ENCODE results near the gene NHLRC4. TPM values are rescaled to one million over a fixed set of nuclear protein-coding genes. Genes with fewer than 3 reads are reported as not detected.
A peak's percentile ranks its signal among the peaks of the same experiment; 100 is the strongest.
"Not testable (repeated sequence)": the region's sequence is repeated elsewhere in the genome, so short reads cannot be mapped to it uniquely, and the experiment has no call there.

Gene NHLRC4
- total and polyA plus RNA-seq, 3 experiments from 2014 or later: 0.55 to 1.6 (median 0.59) TPM

DNA sequence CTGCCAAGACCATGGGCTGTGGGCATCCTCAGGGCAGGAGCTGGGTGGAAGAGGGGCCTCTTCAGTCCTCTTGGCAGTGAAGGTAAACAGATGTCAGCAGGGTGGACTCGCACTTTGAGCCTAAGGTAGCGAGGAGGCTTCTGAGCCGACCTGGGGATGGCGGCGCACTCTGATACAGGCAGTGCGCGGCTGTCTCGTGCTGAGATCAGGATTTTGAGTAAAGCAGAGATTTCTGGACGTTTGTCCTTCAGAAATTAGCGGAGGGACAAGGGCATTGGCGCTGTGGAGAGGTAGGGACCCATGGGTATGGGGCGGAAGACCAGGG lies 29.9 kb downstream of the NHLRC4 start:
- peak overlapping the region in 1 of 8 donors; percentile 27 for H3K27ac Mint-ChIP-seq
- POLR2A ChIA-PET: no interaction called here

GRCh38 chr16:597655-598054 lies 30.9 kb downstream of the NHLRC4 start:
- peaks cover 14 to 30% (median 15%) of the 10 kb centered on the region in 3 donors for H3K4me1 Mint-ChIP-seq
- H3K27ac ChIP-seq (ENCODE audit: low read depth, low read length); H3K36me3 ChIP-seq (ENCODE audit: insufficient read depth, low read length); H3K27me3 Mint-ChIP-seq; CTCF ChIA-PET; H3K4me3 Mint-ChIP-seq; H3K27me3 ChIP-seq (ENCODE audit: insufficient read depth, low read length, poor library complexity, severe bottlenecking); H3K27ac Mint-ChIP-seq; POLR2A ChIA-PET; H3K4me3 ChIP-seq (ENCODE audit: low read length); H3K9me3 Mint-ChIP-seq; DNase-seq; H3K9me3 ChIP-seq (ENCODE audit: low read length); H3K4me1 ChIP-seq (ENCODE audit: insufficient read depth, low read length): not testable (repeated sequence)
- peaks cover 0 to 28% (median 0%) of the 10 kb centered on the region in 3 donors for H3K36me3 Mint-ChIP-seq

More for the DNA sequence above, 29.9 kb downstream of the NHLRC4 start:
- Mint-ChIP-seq H3K36me3 (peaks cover 0 to 28% (median 0%) of the 10 kb centered on the region in 3 donors), H3K4me1 (peaks cover 18 to 38% (median 19%) of the 10 kb centered on the region in 3 donors), H3K9me3 (no peaks in the 10 kb centered on the region), H3K27me3 (no peaks in the 10 kb centered on the region), H3K4me3 (peak overlapping the region in 1 of 7 donors; percentile 28)
- no peaks in the 10 kb centered on the region for H3K27me3 ChIP-seq (ENCODE audit: insufficient read depth, low read length, poor library complexity, severe bottlenecking)
- H3K27ac ChIP-seq (ENCODE audit: low read depth, low read length): no peak overlapping the region
- no peaks in the 10 kb centered on the region for H3K9me3 ChIP-seq (ENCODE audit: low read length)
- H3K4me3 ChIP-seq (ENCODE audit: low read length): no peak overlapping the region
- no peak for DNase-seq
- H3K4me1 ChIP-seq (ENCODE audit: insufficient read depth, low read length): no peaks in the 10 kb centered on the region
- no peaks in the 10 kb centered on the region for H3K36me3 ChIP-seq (ENCODE audit: insufficient read depth, low read length)
- CTCF ChIA-PET: no interaction called here

DNA sequence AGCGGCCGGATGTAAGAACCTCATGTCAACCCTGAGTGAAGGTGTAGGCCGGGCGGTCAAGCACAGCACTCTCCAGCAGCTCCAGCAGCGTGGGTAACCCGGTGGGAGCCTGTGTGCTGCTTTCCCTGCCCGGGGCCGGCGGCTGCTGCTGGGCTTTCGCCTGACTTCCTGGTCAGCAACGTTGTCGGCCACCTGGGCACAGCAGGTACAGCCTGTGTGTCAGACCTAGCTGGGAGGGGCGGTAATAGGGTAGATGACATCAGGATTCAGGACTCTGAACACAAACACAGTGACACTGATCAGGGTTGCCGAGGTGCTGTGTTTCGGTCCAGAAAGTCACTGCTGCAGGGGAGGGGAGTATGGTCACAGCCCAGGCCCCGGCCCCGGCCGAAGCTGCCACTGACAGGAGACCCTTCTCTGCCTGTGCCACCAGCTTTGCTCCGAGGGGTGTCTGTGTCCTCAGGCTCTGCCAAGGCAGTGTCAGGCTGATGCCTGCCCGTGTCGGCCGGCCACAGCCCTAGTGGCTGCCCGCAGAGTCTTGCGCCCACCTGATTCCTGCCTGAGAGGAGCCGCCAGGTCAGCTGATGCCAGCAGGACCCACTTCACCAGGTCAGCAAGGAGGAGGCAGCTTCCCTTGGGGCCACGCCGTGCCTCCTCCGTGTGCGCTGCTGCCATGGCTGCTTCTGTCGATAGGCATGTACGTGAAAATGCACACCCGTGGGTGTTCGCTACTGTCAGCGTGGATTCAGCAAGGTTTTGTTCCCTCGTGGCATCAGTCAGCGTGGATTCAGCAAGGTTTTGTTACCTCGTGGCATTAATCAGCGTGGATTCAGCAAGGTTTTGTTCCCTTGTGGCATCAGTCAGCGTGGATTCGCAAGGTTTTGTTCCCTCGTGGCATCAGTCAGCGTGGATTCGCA lies 32.3 kb downstream of the NHLRC4 start:
- H3K4me1 Mint-ChIP-seq: peaks cover 17 to 29% (median 20%) of the 10 kb centered on the region in 3 donors

DNA sequence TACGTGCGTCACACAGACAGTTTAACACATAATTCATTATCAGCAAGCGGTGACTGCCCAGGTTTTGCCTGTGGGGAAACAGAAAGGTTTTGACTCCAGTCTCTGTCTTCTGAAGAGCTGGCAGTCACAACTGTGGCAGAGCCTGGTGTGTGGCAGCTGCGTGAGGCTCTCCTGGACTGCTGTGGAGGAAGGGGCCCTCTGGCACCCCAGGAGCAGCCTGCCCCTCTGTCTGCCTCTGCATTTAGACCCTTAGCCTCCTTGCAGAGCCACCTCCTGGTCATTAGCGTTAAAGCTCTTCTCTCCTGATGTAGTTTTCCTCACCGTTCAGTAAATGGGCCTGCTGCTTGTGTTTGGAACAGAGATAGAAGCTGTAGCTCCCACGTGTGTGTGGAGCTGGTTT lies 34.0 kb downstream of the NHLRC4 start:
- H3K4me1 ChIP-seq (ENCODE audit: insufficient read depth, low read length): no peaks in the 10 kb centered on the region
- Mint-ChIP-seq H3K9me3 (no peaks in the 10 kb centered on the region), H3K4me3 (no peak overlapping the region), H3K36me3 (peaks cover 0 to 16% (median 0%) of the 10 kb centered on the region in 3 donors), H3K4me1 (peaks cover 11 to 20% (median 18%) of the 10 kb centered on the region in 3 donors), H3K27me3 (no peaks in the 10 kb centered on the region), H3K27ac (no peak overlapping the region)
- CTCF ChIA-PET: interaction anchor here (0.9 to 2.3 kb wide), 2 partner anchors 19 to 22 kb away, joined by 4 to 5 read pairs; no protein-coding TSS in a partner anchor
- H3K27me3 ChIP-seq (ENCODE audit: insufficient read depth, low read length, poor library complexity, severe bottlenecking): no peaks in the 10 kb centered on the region
- H3K4me3 ChIP-seq (ENCODE audit: low read length): no peak overlapping the region
- POLR2A ChIA-PET: no interaction called here
- H3K36me3 ChIP-seq (ENCODE audit: insufficient read depth, low read length): no peaks in the 10 kb centered on the region
- no peaks in the 10 kb centered on the region for H3K9me3 ChIP-seq (ENCODE audit: low read length)
- no peak for DNase-seq
- H3K27ac ChIP-seq (ENCODE audit: low read depth, low read length): no peak overlapping the region

More for the DNA sequence above, 32.3 kb downstream of the NHLRC4 start:
- POLR2A ChIA-PET: no interaction called here
- no peak overlapping the region for H3K4me3 ChIP-seq (ENCODE audit: low read length)
- H3K9me3 ChIP-seq (ENCODE audit: low read length): no peaks in the 10 kb centered on the region
- H3K36me3 ChIP-seq (ENCODE audit: insufficient read depth, low read length): no peaks in the 10 kb centered on the region
- no peaks in the 10 kb centered on the region for H3K4me1 ChIP-seq (ENCODE audit: insufficient read depth, low read length)
- Mint-ChIP-seq H3K27ac (no peak overlapping the region), H3K36me3 (peaks cover 0 to 19% (median 0%) of the 10 kb centered on the region in 3 donors), H3K4me3 (peak overlapping the region in 1 of 7 donors; percentile 48), H3K27me3 (no peaks in the 10 kb centered on the region), H3K9me3 (no peaks in the 10 kb centered on the region)
- H3K27me3 ChIP-seq (ENCODE audit: insufficient read depth, low read length, poor library complexity, severe bottlenecking): no peaks in the 10 kb centered on the region
- CTCF ChIA-PET: no interaction called here
- no peak for DNase-seq
- no peak overlapping the region for H3K27ac ChIP-seq (ENCODE audit: low read depth, low read length)

- peaks cover 11 to 15% (median 14%) of the 10 kb centered on the region in 3 donors for H3K4me1 Mint-ChIP-seq
- H3K27me3 Mint-ChIP-seq: peaks cover 0 to 1% of the 10 kb centered on the region in 2 donors
- DNase-seq: no peak
- no peaks in the 10 kb centered on the region for H3K9me3 Mint-ChIP-seq
- CTCF ChIA-PET: no interaction called here
- Histone ChIP-seq H3K27me3 (ENCODE audit: insufficient read depth, low read length, poor library complexity, severe bottlenecking) (no peaks in the 10 kb centered on the region), H3K4me3 (ENCODE audit: low read length) (no peak overlapping the region), H3K4me1 (ENCODE audit: insufficient read depth, low read length) (no peaks in the 10 kb centered on the region), H3K36me3 (ENCODE audit: insufficient read depth, low read length) (no peaks in the 10 kb centered on the region), H3K27ac (ENCODE audit: low read depth, low read length) (no peak overlapping the region), H3K9me3 (ENCODE audit: low read length) (no peaks in the 10 kb centered on the region)
- peak overlapping the region in 1 of 7 donors; percentile 65 for H3K4me3 Mint-ChIP-seq
- peaks cover 0 to 2% (median 0%) of the 10 kb centered on the region in 3 donors for H3K36me3 Mint-ChIP-seq
- POLR2A ChIA-PET: no interaction called here
- peak overlapping the region in 1 of 8 donors; percentile 53 for H3K27ac Mint-ChIP-seq
Measured at GRCh38 chr16:603933-604332, 37.1 kb downstream of the NHLRC4 start.

DNA sequence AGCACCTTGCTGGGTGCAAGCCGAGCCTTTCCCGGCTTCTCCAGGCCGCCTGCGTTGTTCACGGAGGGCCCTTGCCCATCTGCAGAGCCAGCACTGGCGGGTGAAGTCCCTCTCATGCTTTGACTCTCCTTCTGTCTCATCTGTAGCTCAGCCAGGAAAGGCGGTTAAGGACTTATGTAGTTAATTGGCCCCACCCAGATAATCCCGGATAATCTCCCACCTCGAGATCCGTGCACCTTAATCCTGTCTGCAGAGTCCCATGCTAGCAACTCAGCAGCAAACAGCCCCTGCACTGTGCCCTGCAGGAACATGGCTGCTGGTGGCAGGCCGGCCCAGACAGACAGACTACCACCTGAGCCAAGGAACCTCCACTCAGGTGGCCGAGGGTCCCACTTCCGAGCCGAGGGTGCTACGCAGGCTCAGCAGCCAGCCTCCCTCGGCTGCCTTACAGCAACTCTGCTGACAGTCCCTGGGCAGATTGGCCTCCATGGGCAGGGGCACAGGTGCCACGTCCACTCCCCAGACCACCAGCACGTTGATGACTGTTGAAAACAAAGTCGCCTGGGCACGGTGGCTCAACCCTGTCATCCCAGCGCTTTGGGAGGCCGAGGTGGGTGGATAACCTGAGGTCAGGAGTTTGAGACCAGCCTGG lies 40.0 kb downstream of the NHLRC4 start:
- peaks cover 15 to 22% (median 19%) of the 10 kb centered on the region in 3 donors for H3K4me1 Mint-ChIP-seq
- Histone ChIP-seq H3K4me3 (ENCODE audit: low read length) (no peak overlapping the region), H3K9me3 (ENCODE audit: low read length) (no peaks in the 10 kb centered on the region), H3K36me3 (ENCODE audit: insufficient read depth, low read length) (no peaks in the 10 kb centered on the region), H3K27me3 (ENCODE audit: insufficient read depth, low read length, poor library complexity, severe bottlenecking) (no peaks in the 10 kb centered on the region), H3K27ac (ENCODE audit: low read depth, low read length) (no peak overlapping the region), H3K4me1 (ENCODE audit: insufficient read depth, low read length) (no peaks in the 10 kb centered on the region)
- peaks cover 0 to 1% (median 0%) of the 10 kb centered on the region in 3 donors for H3K36me3 Mint-ChIP-seq
- POLR2A ChIA-PET: no interaction called here
- CTCF ChIA-PET: no interaction called here
- H3K9me3 Mint-ChIP-seq: no peaks in the 10 kb centered on the region
- no peak overlapping the region for H3K27ac Mint-ChIP-seq
- DNase-seq: no peak
- no peak overlapping the region for H3K4me3 Mint-ChIP-seq
- H3K27me3 Mint-ChIP-seq: peaks cover 0 to 1% of the 10 kb centered on the region in 2 donors

- peaks cover 0 to 1% of the 10 kb centered on the region in 2 donors for H3K27me3 Mint-ChIP-seq
Measured at GRCh38 chr16:608019-608418, 41.2 kb downstream of the NHLRC4 start.

GRCh38 chr16:609316-609715 lies 42.5 kb downstream of the NHLRC4 start:
- Mint-ChIP-seq H3K27me3 (peaks cover 0 to 1% of the 10 kb centered on the region in 2 donors), H3K9me3 (no peaks in the 10 kb centered on the region), H3K4me1 (peaks cover 3 to 10% (median 7%) of the 10 kb centered on the region in 3 donors), H3K4me3 (no peak overlapping the region), H3K27ac (peak overlapping the region in 1 of 8 donors; percentile 12), H3K36me3 (peaks cover 0 to 2% (median 0%) of the 10 kb centered on the region in 3 donors)
- Histone ChIP-seq H3K27ac (ENCODE audit: low read depth, low read length) (no peak overlapping the region), H3K9me3 (ENCODE audit: low read length) (no peaks in the 10 kb centered on the region), H3K4me3 (ENCODE audit: low read length) (no peak overlapping the region), H3K4me1 (ENCODE audit: insufficient read depth, low read length) (no peaks in the 10 kb centered on the region), H3K27me3 (ENCODE audit: insufficient read depth, low read length, poor library complexity, severe bottlenecking) (no peaks in the 10 kb centered on the region), H3K36me3 (ENCODE audit: insufficient read depth, low read length) (no peaks in the 10 kb centered on the region)
- ChIA-PET CTCF (interaction anchor here (1.6 to 1.7 kb wide), 2 partner anchors 29 to 30 kb away, joined by 4 to 5 read pairs; no protein-coding TSS in a partner anchor), POLR2A (no interaction called here)
- DNase-seq: no peak

More at GRCh38 chr16:608019-608418, 41.2 kb downstream of the NHLRC4 start:
- Mint-ChIP-seq H3K4me3 (no peak overlapping the region), H3K9me3 (no peaks in the 10 kb centered on the region), H3K27ac (peak overlapping the region in 1 of 8 donors; percentile 29), H3K4me1 (peaks cover 10 to 18% (median 15%) of the 10 kb centered on the region in 3 donors), H3K36me3 (peaks cover 0 to 1% (median 0%) of the 10 kb centered on the region in 3 donors)
- Histone ChIP-seq H3K4me3 (ENCODE audit: low read length) (no peak overlapping the region), H3K27ac (ENCODE audit: low read depth, low read length) (no peak overlapping the region), H3K4me1 (ENCODE audit: insufficient read depth, low read length) (no peaks in the 10 kb centered on the region), H3K36me3 (ENCODE audit: insufficient read depth, low read length) (no peaks in the 10 kb centered on the region), H3K27me3 (ENCODE audit: insufficient read depth, low read length, poor library complexity, severe bottlenecking) (no peaks in the 10 kb centered on the region), H3K9me3 (ENCODE audit: low read length) (no peaks in the 10 kb centered on the region)
- ChIA-PET CTCF (no interaction called here), POLR2A (no interaction called here)
- DNase-seq: no peak
